Measurements from ENCODE around the gene ZNF750.
A peak's percentile ranks its signal among the peaks of the same experiment; 100 is the strongest.

ZNF750 gene

DNA sequence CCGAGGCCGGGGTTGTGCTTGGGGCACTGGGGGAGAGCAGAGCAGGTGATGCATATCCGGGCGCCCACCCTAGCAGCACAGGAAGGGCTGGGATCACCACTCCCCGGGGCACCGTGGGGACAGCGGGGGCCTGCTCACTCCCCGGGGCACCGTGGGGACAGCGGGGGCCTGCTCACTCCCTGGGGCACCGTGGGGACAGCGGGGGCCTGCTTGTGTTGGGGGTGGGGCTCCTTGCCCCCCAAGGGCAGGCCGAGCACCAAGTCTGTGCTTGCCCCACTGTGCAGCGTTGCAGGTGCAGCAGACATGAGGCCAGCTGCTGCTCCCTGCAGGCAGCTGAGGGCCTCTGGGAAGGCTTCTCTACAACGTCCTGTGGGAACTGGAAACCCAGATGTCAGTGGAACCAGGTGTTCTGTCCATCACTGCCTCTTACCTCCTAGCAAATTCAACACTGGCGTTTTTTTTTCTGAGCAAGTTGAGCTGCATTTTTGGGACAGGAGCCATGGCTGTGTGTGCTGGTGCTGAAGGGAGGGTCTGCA lies 25.0 kb upstream of the ZNF750 start:
- no peaks in the 10 kb centered on the region for H3K9me2 ChIP-seq (ENCODE audit: low read depth, low read length)
- no peaks in the 10 kb centered on the region for H3K36me3 ChIP-seq (ENCODE audit: insufficient read depth, low read length)
- H3F3A ChIP-seq (ENCODE audit: insufficient read depth, low read length) = no peaks in the 10 kb centered on the region
- no peak overlapping the region for H3K4me3 ChIP-seq (ENCODE audit: low read depth, low read length, poor library complexity, severe bottlenecking)
- peak overlapping the region; percentile 7; the same call in 1 of the 2 replicates for H3K4me2 ChIP-seq (ENCODE audit: low read length)
- no peak overlapping the region for H3K9ac ChIP-seq (ENCODE audit: low read length)
- H2AFZ ChIP-seq (ENCODE audit: low read length) = no peak overlapping the region
- TF ChIP-seq EZH2 (IDR thresholded peaks at IDR 0.05; ENCODE audit: borderline replicate concordance, low read length) = no peak
- TF ChIP-seq, protein P1, sequence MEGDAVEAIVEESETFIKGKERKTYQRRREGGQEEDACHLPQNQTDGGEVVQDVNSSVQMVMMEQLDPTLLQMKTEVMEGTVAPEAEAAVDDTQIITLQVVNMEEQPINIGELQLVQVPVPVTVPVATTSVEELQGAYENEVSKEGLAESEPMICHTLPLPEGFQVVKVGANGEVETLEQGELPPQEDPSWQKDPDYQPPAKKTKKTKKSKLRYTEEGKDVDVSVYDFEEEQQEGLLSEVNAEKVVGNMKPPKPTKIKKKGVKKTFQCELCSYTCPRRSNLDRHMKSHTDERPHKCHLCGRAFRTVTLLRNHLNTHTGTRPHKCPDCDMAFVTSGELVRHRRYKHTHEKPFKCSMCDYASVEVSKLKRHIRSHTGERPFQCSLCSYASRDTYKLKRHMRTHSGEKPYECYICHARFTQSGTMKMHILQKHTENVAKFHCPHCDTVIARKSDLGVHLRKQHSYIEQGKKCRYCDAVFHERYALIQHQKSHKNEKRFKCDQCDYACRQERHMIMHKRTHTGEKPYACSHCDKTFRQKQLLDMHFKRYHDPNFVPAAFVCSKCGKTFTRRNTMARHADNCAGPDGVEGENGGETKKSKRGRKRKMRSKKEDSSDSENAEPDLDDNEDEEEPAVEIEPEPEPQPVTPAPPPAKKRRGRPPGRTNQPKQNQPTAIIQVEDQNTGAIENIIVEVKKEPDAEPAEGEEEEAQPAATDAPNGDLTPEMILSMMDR (IDR thresholded peaks at IDR 0.05; ENCODE audit: low read length) = no peak
- no peaks in the 10 kb centered on the region for H4K20me1 ChIP-seq (ENCODE audit: insufficient read depth, low read length)
- no peaks in the 10 kb centered on the region for H3K27me3 ChIP-seq (ENCODE audit: insufficient read depth, low read length)
- H3K27ac ChIP-seq (ENCODE audit: low read depth, low read length, poor library complexity, severe bottlenecking) = peak overlapping the region; percentile 75
- H3K9me3 ChIP-seq (ENCODE audit: low read length) = no peaks in the 10 kb centered on the region
- H3K79me2 ChIP-seq (ENCODE audit: insufficient read depth, low read length) = no peaks in the 10 kb centered on the region
- peaks cover 70% of the 10 kb centered on the region for H3K4me1 ChIP-seq (ENCODE audit: insufficient read depth, low read length, severe bottlenecking)

DNA sequence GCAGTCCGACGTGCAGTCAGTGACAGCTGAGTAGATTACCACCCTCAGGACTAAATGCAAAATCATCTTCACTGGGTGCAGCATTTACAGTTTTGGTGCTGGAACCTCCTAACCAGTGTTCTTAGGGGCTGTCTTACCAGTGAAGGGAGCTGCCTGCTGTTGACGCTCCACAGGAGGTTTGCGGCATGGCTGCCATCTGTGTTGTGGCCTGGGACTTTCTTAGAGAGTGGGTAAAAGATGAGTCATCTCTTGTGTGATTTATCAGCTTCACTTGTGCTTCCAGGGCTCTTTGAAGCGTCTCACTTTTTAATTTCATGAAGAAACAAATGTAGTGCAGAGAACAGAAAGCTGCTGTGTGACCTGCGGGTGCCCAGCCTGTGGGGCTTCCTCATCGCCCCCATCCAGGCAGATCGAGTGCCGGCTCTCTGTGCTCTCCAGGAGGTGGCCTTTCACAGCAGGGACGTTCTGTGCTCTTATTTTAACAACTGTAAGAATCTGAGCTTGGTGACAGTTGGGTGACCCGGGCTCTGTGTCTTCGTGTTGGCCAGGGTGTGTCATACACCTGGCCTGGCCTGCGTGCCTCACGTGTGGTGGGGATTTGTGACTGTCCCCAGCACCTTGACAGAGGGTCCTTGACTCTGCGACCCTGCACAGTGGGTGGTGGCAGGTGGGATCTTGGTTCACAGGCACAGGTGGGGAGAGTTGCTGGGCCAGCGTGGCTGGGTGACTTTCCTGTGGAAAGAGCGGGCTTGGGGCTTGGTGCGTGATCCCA lies 24.3 kb upstream of the ZNF750 start:
- Histone ChIP-seq H2AFZ (ENCODE audit: low read length) (no peak overlapping the region), H3K79me2 (ENCODE audit: insufficient read depth, low read length) (no peaks in the 10 kb centered on the region), H3K27ac (ENCODE audit: low read depth, low read length, poor library complexity, severe bottlenecking) (peak overlapping the region; percentile 75), H3K9me3 (ENCODE audit: low read length) (no peaks in the 10 kb centered on the region), H3F3A (ENCODE audit: insufficient read depth, low read length) (no peaks in the 10 kb centered on the region), H3K4me2 (ENCODE audit: low read length) (peak overlapping the region; percentile 7; the same call in 1 of the 2 replicates), H4K20me1 (ENCODE audit: insufficient read depth, low read length) (no peaks in the 10 kb centered on the region), H3K27me3 (ENCODE audit: insufficient read depth, low read length) (no peaks in the 10 kb centered on the region), H3K36me3 (ENCODE audit: insufficient read depth, low read length) (no peaks in the 10 kb centered on the region), H3K9ac (ENCODE audit: low read length) (no peak overlapping the region), H3K9me2 (ENCODE audit: low read depth, low read length) (no peaks in the 10 kb centered on the region), H3K4me1 (ENCODE audit: insufficient read depth, low read length, severe bottlenecking) (peaks cover 70% of the 10 kb centered on the region), H3K4me3 (ENCODE audit: low read depth, low read length, poor library complexity, severe bottlenecking) (no peak overlapping the region)
- TF ChIP-seq EZH2 (IDR thresholded peaks at IDR 0.05; ENCODE audit: borderline replicate concordance, low read length) = no peak
- TF ChIP-seq, protein P1 (IDR thresholded peaks at IDR 0.05; ENCODE audit: low read length) = no peak

- Histone ChIP-seq H3K79me2 (ENCODE audit: insufficient read depth, low read length) (no peaks in the 10 kb centered on the region), H3K9me3 (ENCODE audit: low read length) (no peaks in the 10 kb centered on the region), H3F3A (ENCODE audit: insufficient read depth, low read length) (no peaks in the 10 kb centered on the region), H3K9me2 (ENCODE audit: low read depth, low read length) (no peaks in the 10 kb centered on the region), H3K27ac (ENCODE audit: low read depth, low read length, poor library complexity, severe bottlenecking) (peak overlapping the region; percentile 75), H3K4me1 (ENCODE audit: insufficient read depth, low read length, severe bottlenecking) (peaks cover 74% of the 10 kb centered on the region), H3K36me3 (ENCODE audit: insufficient read depth, low read length) (no peaks in the 10 kb centered on the region), H3K4me2 (ENCODE audit: low read length) (peak overlapping the region; percentile 1; the same call in 1 of the 2 replicates), H3K9ac (ENCODE audit: low read length) (no peak overlapping the region; the same call in 1 of the 2 replicates), H4K20me1 (ENCODE audit: insufficient read depth, low read length) (no peaks in the 10 kb centered on the region), H3K27me3 (ENCODE audit: insufficient read depth, low read length) (no peaks in the 10 kb centered on the region), H2AFZ (ENCODE audit: low read length) (no peak overlapping the region), H3K4me3 (ENCODE audit: low read depth, low read length, poor library complexity, severe bottlenecking) (no peak overlapping the region)
- TF ChIP-seq, protein P1 (IDR thresholded peaks at IDR 0.05; ENCODE audit: low read length) = no peak
- TF ChIP-seq EZH2 (IDR thresholded peaks at IDR 0.05; ENCODE audit: borderline replicate concordance, low read length) = no peak
Measured at GRCh38 chr17:82863383-82863940, 23.6 kb upstream of the ZNF750 start.

Data from OCI-LY1 (cell line).